GM18867 (cell line): Measurements from ENCODE around the gene WDR26.
"Not testable (repeated sequence)": the region's sequence is repeated elsewhere in the genome, so short reads cannot be mapped to it uniquely, and the experiment has no call there.

Source experiments
- ATAC-seq: cut with Tn5 transposase; IDR thresholded peaks from one replicate; pipeline ENCODE4 v1.9.1; 2021; ENCODE audit warnings: mild to moderate bottlenecking, moderate library complexity; ENCODE audit not compliant: unreplicated experiment

Gene WDR26

DNA sequence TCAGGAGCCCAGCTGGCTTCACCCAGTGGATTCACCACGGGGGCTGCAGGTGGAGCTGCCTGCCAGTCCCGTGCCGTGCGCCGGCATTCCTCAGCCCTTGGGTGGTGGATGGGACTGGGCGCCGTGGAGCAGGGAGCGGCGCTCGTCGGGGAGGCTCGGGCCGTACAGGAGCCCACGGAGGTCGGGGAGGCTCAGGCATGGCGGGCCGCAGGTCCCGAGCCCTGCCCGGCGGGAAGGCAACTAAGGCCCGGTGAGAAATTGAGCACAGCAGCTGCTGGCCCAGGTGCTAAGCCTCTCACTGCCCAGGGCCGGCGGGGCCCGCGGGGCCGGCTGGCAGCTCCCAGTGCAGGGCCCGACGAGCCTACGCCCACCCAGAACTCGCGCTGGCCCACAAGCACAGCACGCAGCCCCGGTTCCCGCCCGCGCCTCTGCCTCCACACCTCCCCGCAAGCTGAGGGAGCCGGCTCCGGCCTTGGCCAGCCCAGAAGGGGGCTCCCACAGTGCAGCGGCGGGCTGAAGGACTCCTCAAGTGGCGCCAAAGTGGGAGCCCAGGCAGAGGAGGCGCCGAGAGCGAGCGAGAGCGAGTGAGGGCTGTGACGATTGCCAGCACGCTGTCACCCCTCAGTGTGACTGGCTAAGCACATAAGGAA is 82.0 kb downstream of the WDR26 start:
- ATAC-seq = not testable (repeated sequence)

DNA sequence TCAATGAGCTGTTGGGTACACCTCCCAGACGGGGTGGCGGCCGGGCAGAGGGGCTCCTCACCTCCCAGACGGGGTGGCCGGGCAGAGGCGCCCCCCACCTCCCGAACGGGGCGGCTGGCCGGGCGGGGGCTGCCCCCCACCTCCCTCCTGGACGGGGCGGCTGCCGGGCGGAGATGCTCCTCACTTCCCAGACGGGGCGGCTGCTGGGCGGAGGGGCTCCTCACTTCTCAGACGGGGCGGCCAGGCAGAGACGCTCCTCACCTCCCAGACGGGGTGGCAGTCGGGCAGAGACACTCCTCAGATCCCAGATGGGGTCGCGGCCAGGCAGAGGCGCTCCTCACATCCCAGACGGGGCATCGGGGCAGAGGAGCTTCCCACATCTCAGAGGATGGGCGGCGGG is 84.9 kb downstream of the WDR26 start:
- not testable (repeated sequence) for ATAC-seq

DNA sequence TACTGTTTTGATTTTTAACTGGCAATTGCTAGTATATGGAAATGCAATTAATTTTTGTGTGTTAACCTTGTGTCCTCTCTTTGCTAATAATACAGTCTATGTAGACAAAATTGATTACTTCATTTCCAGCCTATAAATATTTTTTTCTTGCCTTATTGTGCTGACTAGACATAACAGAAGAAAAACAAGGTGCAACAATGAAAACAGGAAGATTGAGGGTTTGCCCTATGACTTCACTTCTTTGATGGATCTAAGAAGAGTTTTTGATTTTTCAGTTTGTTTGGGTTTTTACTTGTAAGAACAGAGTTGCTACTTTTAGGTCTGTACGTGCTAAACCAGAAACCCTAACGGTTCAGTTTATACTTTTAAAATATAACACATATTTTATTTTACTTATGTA is 86.5 kb downstream of the WDR26 start:
- no peak for ATAC-seq

DNA sequence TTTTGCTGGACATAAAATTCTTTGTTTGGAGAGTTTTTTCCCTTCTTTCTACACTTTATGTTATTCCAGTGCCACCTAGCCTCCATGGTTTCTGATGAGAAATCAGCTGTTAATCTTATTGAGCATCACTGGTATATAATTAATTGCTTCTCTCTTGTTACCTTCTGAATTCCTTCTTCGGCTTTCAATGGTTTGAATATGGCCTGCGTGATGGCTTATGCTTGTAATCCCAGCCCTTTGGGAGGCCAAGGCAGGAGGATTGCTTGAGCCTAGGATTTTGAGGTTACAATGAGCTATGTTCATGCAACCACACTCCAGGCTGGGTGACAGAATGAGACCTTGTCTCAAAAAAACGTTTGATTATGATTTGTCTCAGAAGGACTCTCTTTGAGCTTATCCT is 90.9 kb downstream of the WDR26 start:
- ATAC-seq = no peak

DNA sequence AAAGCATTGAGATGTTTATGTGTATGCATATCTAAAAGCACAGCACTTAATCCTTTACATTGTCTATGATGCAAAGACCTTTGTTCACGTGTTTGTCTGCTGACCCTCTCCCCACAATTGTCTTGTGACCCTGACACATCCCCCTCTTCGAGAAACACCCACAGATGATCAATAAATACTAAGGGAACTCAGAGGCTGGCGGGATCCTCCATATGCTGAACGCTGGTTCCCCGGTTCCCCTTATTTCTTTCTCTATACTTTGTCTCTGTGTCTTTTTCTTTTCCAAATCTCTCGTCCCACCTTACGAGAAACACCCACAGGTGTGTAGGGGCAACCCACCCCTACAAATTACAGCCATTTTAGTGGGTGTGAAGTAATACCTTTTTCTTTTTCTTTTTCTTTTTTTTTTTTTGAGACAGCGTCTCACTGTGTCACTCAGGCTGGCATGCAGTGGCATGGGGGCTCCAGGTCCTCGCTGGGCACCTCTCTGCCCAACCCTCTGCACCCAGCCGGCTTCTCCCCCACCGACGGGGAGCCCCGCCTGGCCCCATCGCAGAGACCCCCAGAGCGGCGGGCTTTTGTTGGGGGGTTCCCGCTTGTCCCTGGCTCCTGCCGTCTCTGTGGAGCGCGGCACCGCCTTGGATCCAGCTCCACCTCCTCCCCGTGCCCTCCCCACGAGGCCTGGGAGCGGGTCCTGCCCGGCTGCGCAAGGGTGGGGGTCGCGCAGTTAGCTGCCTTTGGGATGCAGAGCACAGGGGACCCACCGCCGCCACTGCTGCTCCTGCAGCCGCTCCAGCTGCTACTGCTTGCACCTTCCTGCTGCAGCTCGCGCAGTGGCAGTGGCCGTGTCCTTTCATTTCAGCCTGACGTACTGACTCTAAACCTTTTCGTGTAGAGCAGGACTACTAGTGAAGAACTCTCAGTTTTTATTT is 93.9 kb downstream of the WDR26 start:
- ATAC-seq = not testable (repeated sequence)

DNA sequence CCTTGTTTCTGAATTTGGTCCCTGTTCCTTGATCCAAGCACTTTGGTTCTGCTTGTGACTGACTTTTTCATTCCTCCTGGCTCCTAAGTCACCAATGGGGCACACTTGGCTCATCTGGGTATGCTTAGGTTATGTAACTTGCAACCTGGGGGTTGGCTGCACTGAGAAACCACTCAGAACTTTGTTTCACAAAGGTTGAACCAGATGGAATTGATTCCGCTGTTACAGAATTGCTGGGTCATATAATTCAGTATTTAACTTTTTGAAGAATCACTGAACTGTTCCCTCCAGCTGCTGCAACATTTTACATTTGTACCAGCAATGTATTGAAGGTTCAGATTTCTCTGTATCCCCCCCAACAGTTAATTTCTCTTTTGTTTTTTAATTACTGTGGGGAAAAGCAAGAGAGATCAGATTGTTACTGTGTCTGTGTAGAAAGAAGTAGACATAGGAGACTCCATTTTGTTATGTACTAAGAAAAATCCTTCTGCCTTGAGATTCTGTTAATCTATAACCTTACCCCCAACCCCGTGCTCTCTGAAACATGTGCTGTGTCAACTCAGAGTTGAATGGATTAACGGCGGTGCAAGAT is 95.1 kb downstream of the WDR26 start:
- no peak for ATAC-seq

DNA sequence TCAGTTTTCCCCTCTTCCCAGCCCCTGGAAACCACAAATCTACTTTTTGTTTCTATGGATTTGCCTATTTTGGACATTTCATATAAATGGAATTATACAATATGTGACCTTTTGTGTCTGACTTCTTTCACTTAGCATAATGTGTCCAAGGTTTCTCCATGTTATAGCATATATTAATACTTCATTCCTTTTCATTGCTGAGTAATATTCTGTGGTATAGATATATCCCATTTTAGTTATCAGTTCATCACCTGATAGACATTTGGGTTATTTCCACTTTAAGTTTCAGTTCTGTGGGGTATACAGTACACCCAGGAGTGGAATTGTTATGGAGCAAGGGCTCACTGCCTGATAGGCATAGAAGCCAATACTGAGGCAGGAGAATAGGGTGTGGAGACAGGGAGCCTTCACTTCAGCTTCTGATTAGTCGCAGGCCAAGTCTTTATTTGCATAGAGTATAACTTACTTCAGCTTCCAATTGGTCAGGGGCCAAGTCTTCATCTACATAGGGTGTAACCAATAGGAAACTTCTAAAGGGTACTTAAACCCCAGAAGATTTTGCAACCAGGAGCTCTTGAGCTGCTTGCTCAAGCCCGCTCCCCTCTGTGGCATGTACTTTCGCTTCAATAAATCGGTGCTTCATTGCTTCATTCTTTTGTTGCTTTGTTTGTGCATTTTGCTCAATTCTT is 96.3 kb downstream of the WDR26 start:
- no peak for ATAC-seq
